OCI-LY3 (cell line): ENCODE data around the gene NDC80.

Experiments used
- CTCF ChIP-seq: fragments of 200-600, 300-600 bp; sonication (generic); IDR thresholded peaks from 2 replicates; pipeline ENCODE4 v1.5.1; 2014; ENCODE audit warnings: antibody characterized with exemption, low read length, low read depth
- EZH2phosphoT487 ChIP-seq: fragments of 200-600 bp; shearing (Covaris generic); IDR thresholded peaks from 2 replicates; pipeline ENCODE4 v1.6.1; 2018; ENCODE audit warnings: antibody characterized with exemption, mixed run types, low read depth

- no peak for TF ChIP-seq CTCF
- TF ChIP-seq EZH2phosphoT487 = no peak
Observed at GRCh38 chr18:2656237-2656980, 85.1 kb downstream of the NDC80 start.
